OCI-LY3 (cell line): ENCODE measurements around the gene FBXO42.

Experiments used
- EZH2phosphoT487 ChIP-seq: fragments of 200-600 bp; shearing (Covaris generic); IDR thresholded peaks from 2 replicates; pipeline ENCODE4 v1.6.1; 2018; ENCODE audit warnings: antibody characterized with exemption, mixed run types, low read depth
- TF ChIP-seq, protein P1 (sequence below): fragments of 200-600, 300-600 bp; sonication (generic); IDR thresholded peaks from 2 replicates; pipeline ENCODE4 v1.5.1; 2014; ENCODE audit warnings: antibody characterized with exemption, low read length, low read depth

DNA sequence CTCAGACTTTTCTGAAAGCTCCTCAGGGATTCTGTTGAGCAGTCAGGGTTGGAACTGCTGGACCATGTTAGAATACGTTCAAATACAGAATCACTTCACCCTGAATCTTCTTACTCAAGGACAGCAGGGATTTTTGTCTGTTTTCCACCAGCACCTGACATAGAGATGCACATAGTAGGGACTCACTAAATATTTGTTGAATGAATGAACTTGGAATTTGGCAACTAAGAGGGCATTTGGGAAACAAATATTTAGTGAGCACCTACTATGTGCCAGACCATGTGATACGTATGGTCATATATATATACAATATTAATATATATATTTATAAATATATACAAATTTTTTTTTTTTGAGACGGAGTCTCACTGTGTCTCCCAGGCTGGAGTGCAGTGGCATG, 4.6 kb upstream of the FBXO42 start:
- TF ChIP-seq, protein P1, sequence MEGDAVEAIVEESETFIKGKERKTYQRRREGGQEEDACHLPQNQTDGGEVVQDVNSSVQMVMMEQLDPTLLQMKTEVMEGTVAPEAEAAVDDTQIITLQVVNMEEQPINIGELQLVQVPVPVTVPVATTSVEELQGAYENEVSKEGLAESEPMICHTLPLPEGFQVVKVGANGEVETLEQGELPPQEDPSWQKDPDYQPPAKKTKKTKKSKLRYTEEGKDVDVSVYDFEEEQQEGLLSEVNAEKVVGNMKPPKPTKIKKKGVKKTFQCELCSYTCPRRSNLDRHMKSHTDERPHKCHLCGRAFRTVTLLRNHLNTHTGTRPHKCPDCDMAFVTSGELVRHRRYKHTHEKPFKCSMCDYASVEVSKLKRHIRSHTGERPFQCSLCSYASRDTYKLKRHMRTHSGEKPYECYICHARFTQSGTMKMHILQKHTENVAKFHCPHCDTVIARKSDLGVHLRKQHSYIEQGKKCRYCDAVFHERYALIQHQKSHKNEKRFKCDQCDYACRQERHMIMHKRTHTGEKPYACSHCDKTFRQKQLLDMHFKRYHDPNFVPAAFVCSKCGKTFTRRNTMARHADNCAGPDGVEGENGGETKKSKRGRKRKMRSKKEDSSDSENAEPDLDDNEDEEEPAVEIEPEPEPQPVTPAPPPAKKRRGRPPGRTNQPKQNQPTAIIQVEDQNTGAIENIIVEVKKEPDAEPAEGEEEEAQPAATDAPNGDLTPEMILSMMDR: no peak
- TF ChIP-seq EZH2phosphoT487: no peak
